A549 (cell line): ENCODE results near the gene APP.

Source experiments
- CHD4 ChIP-seq: fragments of 200-600 bp; sonication (generic); IDR thresholded peaks from 2 replicates; pipeline ENCODE4 v1.6.1; 2016; ENCODE audit warnings: antibody characterized with exemption, mild to moderate bottlenecking, borderline replicate concordance
- CTCF ChIP-seq: fragments of >200 bp; sonication (Bioruptor Twin); formaldehyde crosslinking; IDR thresholded peaks from 3 replicates; pipeline ENCODE4 v1.5.1; 2016
- E2F6 ChIP-seq: IDR thresholded peaks from 2 replicates; pipeline ENCODE4 v1.6.1; 2012; ENCODE audit warnings: low read depth, borderline replicate concordance
- HES2 ChIP-seq: fragments of >200 bp; sonication (Bioruptor Twin); formaldehyde crosslinking; IDR thresholded peaks from 2 replicates; pipeline ENCODE4 v1.6.1; 2016
- JUNB ChIP-seq: fragments of >200 bp; sonication (Bioruptor Twin); formaldehyde crosslinking; IDR thresholded peaks from 2 replicates; pipeline ENCODE4 v1.6.1; 2016
- MAFK ChIP-seq: fragments of 450-650 bp; IDR thresholded peaks from 2 replicates; pipeline ENCODE4 v1.6.1; 2014; ENCODE audit not compliant: partially characterized antibody
- POLR2A ChIP-seq: IDR thresholded peaks from 2 replicates; pipeline ENCODE4 v1.6.1; 2012; ENCODE audit warnings: mild to moderate bottlenecking, low read length
- POLR2AphosphoS2 ChIP-seq: conservative IDR thresholded peaks from 2 replicates; pipeline ENCODE4 v1.6.1; 2012; ENCODE audit warnings: low read length, improper control_type of control experiment, inconsistent platforms
- USF2 ChIP-seq: fragments of 450-650 bp; IDR thresholded peaks from 2 replicates; pipeline ENCODE4 v1.6.1; 2014; ENCODE audit warnings: antibody characterized with exemption

- TF ChIP-seq CTCF (no peak), USF2 (no peak), HES2 (no peak), JUNB (no peak), POLR2A (no peak), E2F6 (no peak), CHD4 (no peak), POLR2AphosphoS2 (no peak), MAFK (no peak)
Measured at GRCh38 chr21:26041431-26042180, 129.0 kb downstream of the APP start.
